Measurements from ENCODE around the gene WNK2.

The WNK2 gene

DNA sequence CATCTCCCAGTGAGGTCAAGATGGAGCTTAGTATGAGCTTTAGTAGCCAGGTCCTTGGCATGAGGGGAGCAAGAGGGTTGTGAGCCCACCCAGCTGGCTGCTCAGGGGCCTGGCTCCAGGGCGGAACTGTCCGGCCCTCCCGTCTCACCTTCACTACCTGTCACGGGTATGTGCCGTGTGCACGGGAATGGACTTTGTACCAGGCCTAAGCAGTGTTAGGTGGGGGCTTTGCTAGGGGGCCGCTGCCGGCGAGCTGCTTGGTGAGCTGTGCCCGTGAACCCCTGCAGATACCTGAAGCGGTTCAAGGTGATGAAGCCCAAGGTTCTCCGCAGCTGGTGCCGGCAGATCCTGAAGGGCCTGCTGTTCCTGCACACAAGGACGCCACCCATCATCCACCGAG is 46.7 kb downstream of the WNK2 start:
- TF ChIP-seq POLR2AphosphoS5 (IDR thresholded peaks at IDR 0.05; ENCODE audit: low read depth) (no peak), SPI1 (IDR thresholded peaks at IDR 0.05; ENCODE audit: borderline replicate concordance, low read depth) (no peak), GABPA (IDR thresholded peaks at IDR 0.05; ENCODE audit: low read depth) (no peak)
- TF ChIP-seq, protein P1, sequence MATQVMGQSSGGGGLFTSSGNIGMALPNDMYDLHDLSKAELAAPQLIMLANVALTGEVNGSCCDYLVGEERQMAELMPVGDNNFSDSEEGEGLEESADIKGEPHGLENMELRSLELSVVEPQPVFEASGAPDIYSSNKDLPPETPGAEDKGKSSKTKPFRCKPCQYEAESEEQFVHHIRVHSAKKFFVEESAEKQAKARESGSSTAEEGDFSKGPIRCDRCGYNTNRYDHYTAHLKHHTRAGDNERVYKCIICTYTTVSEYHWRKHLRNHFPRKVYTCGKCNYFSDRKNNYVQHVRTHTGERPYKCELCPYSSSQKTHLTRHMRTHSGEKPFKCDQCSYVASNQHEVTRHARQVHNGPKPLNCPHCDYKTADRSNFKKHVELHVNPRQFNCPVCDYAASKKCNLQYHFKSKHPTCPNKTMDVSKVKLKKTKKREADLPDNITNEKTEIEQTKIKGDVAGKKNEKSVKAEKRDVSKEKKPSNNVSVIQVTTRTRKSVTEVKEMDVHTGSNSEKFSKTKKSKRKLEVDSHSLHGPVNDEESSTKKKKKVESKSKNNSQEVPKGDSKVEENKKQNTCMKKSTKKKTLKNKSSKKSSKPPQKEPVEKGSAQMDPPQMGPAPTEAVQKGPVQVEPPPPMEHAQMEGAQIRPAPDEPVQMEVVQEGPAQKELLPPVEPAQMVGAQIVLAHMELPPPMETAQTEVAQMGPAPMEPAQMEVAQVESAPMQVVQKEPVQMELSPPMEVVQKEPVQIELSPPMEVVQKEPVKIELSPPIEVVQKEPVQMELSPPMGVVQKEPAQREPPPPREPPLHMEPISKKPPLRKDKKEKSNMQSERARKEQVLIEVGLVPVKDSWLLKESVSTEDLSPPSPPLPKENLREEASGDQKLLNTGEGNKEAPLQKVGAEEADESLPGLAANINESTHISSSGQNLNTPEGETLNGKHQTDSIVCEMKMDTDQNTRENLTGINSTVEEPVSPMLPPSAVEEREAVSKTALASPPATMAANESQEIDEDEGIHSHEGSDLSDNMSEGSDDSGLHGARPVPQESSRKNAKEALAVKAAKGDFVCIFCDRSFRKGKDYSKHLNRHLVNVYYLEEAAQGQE (IDR thresholded peaks at IDR 0.05; ENCODE audit: insufficient replicate concordance, low read depth): no peak
- TF ChIP-seq, protein P2, sequence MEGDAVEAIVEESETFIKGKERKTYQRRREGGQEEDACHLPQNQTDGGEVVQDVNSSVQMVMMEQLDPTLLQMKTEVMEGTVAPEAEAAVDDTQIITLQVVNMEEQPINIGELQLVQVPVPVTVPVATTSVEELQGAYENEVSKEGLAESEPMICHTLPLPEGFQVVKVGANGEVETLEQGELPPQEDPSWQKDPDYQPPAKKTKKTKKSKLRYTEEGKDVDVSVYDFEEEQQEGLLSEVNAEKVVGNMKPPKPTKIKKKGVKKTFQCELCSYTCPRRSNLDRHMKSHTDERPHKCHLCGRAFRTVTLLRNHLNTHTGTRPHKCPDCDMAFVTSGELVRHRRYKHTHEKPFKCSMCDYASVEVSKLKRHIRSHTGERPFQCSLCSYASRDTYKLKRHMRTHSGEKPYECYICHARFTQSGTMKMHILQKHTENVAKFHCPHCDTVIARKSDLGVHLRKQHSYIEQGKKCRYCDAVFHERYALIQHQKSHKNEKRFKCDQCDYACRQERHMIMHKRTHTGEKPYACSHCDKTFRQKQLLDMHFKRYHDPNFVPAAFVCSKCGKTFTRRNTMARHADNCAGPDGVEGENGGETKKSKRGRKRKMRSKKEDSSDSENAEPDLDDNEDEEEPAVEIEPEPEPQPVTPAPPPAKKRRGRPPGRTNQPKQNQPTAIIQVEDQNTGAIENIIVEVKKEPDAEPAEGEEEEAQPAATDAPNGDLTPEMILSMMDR (IDR thresholded peaks at IDR 0.05; ENCODE audit: insufficient read depth, low read length): no peak
- H3K27me3 ChIP-seq (ENCODE audit: insufficient read depth, poor library complexity, severe bottlenecking): peaks cover 31% of the 10 kb centered on the region
- H3K27ac ChIP-seq (replicated peaks): no peak overlapping the region
- H3K4me3 ChIP-seq (replicated peaks; ENCODE audit: insufficient read depth, low read length): no peak overlapping the region
- no peak for DNase-seq (ENCODE audit: low read depth in 1 of 2, low spot score in 1 of 2)

DNA sequence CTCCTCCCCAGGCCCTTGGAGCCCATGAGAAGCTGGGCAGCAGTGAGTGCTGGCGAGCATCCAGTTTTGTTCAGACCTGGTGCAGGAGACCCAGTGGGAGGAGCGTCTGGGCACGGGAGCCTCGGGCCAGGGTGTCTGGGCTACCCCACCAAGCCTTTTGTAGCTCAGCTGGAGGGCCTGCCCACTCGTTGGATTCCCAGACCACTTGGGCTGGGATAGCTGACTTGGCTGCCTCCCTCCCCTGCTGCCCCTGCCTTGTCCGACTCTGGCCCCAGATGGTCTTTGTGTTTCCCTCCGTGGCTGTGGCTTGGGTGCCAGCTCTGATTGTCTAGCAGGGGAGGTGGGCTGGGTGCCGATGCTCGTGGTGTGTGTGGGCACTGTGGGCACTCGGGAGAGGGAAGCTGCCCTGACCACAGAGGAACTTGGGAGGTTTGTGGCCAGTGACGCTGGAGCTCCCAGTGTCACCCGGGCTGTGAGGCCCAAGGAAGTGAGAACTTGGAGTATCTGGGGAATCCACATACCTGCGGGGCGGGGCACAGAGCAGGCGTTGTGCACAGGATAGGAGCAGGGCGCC is 47.3 kb downstream of the WNK2 start:
- Histone ChIP-seq H3K4me3 (replicated peaks; ENCODE audit: insufficient read depth, low read length) (no peak overlapping the region), H3K27me3 (ENCODE audit: insufficient read depth, poor library complexity, severe bottlenecking) (peaks cover 29% of the 10 kb centered on the region), H3K27ac (replicated peaks) (no peak overlapping the region)
- DNase-seq (ENCODE audit: low read depth in 1 of 2, low spot score in 1 of 2): peak; percentile 41 to 66
- TF ChIP-seq SPI1 (IDR thresholded peaks at IDR 0.05; ENCODE audit: borderline replicate concordance, low read depth) (peak; percentile 24; the same call in 1 of the 2 replicates), POLR2AphosphoS5 (IDR thresholded peaks at IDR 0.05; ENCODE audit: low read depth) (peak; percentile 80; the same call in 1 of the 2 replicates)
- TF ChIP-seq, protein P1 (IDR thresholded peaks at IDR 0.05; ENCODE audit: insufficient replicate concordance, low read depth): no peak

DNA sequence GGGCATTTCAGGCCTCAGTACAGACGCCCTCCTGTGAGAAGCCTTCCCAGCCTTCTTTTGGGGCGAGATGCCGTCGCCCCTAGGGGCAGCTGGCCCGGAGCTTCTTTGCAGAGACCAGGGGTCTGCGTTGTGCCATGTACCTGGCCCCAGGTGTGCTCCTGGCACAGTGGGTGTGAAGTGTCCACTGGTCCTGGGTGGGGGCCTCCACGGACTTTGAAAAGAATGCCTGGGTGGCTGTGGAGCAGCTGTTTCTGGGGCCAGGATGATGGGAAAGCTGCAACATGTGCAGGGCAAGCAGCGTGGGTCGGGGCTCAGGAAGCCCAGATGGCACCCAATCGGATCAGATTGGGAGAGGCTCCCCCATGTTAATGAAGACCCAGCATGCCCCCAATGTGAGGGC is 47.8 kb downstream of the WNK2 start:
- Histone ChIP-seq H3K27ac (replicated peaks) (no peak overlapping the region), H3K4me3 (replicated peaks; ENCODE audit: insufficient read depth, low read length) (no peak overlapping the region), H3K27me3 (ENCODE audit: insufficient read depth, poor library complexity, severe bottlenecking) (peaks cover 29% of the 10 kb centered on the region)
- no peak for DNase-seq (ENCODE audit: low read depth in 1 of 2, low spot score in 1 of 2)
- TF ChIP-seq SPI1 (IDR thresholded peaks at IDR 0.05; ENCODE audit: borderline replicate concordance, low read depth) (no peak), GABPA (IDR thresholded peaks at IDR 0.05; ENCODE audit: low read depth) (no peak), POLR2AphosphoS5 (IDR thresholded peaks at IDR 0.05; ENCODE audit: low read depth) (no peak)
- TF ChIP-seq, protein P1 (IDR thresholded peaks at IDR 0.05; ENCODE audit: insufficient replicate concordance, low read depth): no peak
- TF ChIP-seq, protein P2 (IDR thresholded peaks at IDR 0.05; ENCODE audit: insufficient read depth, low read length): no peak

Data from HL-60 (cell line).